Astrocyte (in vitro differentiated cells and primary cell): ENCODE measurements around the gene ZNF24. TPM values are rescaled to one million over a fixed set of nuclear protein-coding genes. Genes with fewer than 3 reads are reported as not detected.

Source experiments
- DNase-seq: peaks from one replicate; pipeline ENCODE4 v3.0.0-alpha.2; 2010; ENCODE audit warnings: low read depth
- FAIRE-seq: peaks from 2 replicates; lab custom pipeline; 2011; peaks lifted over from hg19 to GRCh38; lab: Jason Lieb, UNC
- H2AFZ ChIP-seq: 2 replicates; pipeline ENCODE4 v1.6.0; 2012; ENCODE audit warnings: low read depth, low read length, inconsistent platforms
- H3K27ac ChIP-seq: 2 replicates; pipeline ENCODE4 v1.5.1; 2011; ENCODE audit warnings: low read depth, low read length, inconsistent platforms
- H3K27me3 ChIP-seq: 2 replicates; pipeline ENCODE4 v1.6.0; 2011; ENCODE audit warnings: low read length, inconsistent platforms; ENCODE audit not compliant: insufficient read depth
- H3K36me3 ChIP-seq: 2 replicates; pipeline ENCODE4 v1.5.1; 2011; ENCODE audit warnings: low read length, inconsistent platforms; ENCODE audit not compliant: insufficient read depth
- H3K4me1 ChIP-seq: 2 replicates; pipeline ENCODE4 v1.5.1; 2011; ENCODE audit warnings: low read length, inconsistent platforms; ENCODE audit not compliant: insufficient read depth
- H3K4me2 ChIP-seq: 2 replicates; pipeline ENCODE4 v1.6.0; 2012; ENCODE audit warnings: low read length, inconsistent platforms
- H3K4me3 ChIP-seq: 2 replicates; pipeline ENCODE4 v1.5.1; 2011; ENCODE audit warnings: low read depth, mild to moderate bottlenecking, low read length, inconsistent platforms; ENCODE audit not compliant: insufficient read depth
- H3K79me2 ChIP-seq: 2 replicates; pipeline ENCODE4 v1.6.0; 2012; ENCODE audit warnings: mild to moderate bottlenecking, low read length, inconsistent platforms; ENCODE audit not compliant: insufficient read depth
- H3K9ac ChIP-seq: 2 replicates; pipeline ENCODE4 v1.6.0; 2012; ENCODE audit warnings: mild to moderate bottlenecking, low read length, inconsistent platforms
- H3K9me3 ChIP-seq: 2 replicates; pipeline ENCODE4 v1.5.1; 2012; ENCODE audit warnings: low read depth, mild to moderate bottlenecking, low read length, inconsistent platforms; ENCODE audit not compliant: insufficient read depth
- H4K20me1 ChIP-seq: 2 replicates; pipeline ENCODE4 v1.6.0; 2012; ENCODE audit warnings: low read length, inconsistent platforms; ENCODE audit not compliant: insufficient read depth
- H3K27ac Mint-ChIP-seq: one replicate; pipeline ENCODE4 v1.8.0; 2021; ENCODE audit warnings: mild to moderate bottlenecking, mixed read lengths; ENCODE audit not compliant: unreplicated experiment
- H3K27me3 Mint-ChIP-seq: one replicate; pipeline ENCODE4 v1.8.0; 2021; ENCODE audit warnings: low read depth, mixed read lengths; ENCODE audit not compliant: unreplicated experiment
- H3K36me3 Mint-ChIP-seq: one replicate; pipeline ENCODE4 v1.8.0; 2021; ENCODE audit warnings: low read depth, mixed read lengths; ENCODE audit not compliant: unreplicated experiment
- H3K4me1 Mint-ChIP-seq: one replicate; pipeline ENCODE4 v1.8.0; 2021; ENCODE audit warnings: low read depth, mixed read lengths; ENCODE audit not compliant: unreplicated experiment
- H3K4me3 Mint-ChIP-seq: one replicate; pipeline ENCODE4 v1.8.0; 2021; ENCODE audit warnings: mild to moderate bottlenecking, moderate library complexity, mixed read lengths; ENCODE audit not compliant: unreplicated experiment
- H3K9me3 Mint-ChIP-seq: one replicate; pipeline ENCODE4 v1.8.0; 2021; ENCODE audit warnings: mild to moderate bottlenecking, mixed read lengths; ENCODE audit not compliant: unreplicated experiment
- EZH2 ChIP-seq: IDR thresholded peaks from 2 replicates; pipeline ENCODE4 v1.6.1; 2012; ENCODE audit warnings: mild to moderate bottlenecking, low read length, inconsistent platforms; ENCODE audit not compliant: insufficient read depth
- total RNA-seq: library from RNA; stranded (reverse); gene quantifications from 2 replicates; pipeline ENCODE4 v1.2.1, GENCODE V29; 2021
- TF ChIP-seq, protein P1 (sequence below): IDR thresholded peaks from 2 replicates; pipeline ENCODE4 v1.5.1; 2011; ENCODE audit warnings: low read depth, mild to moderate bottlenecking, inconsistent platforms, low read length, moderate library complexity; ENCODE audit not compliant: insufficient read depth

The ZNF24 gene
- total RNA-seq, 1 donor from 2014 or later, result 55.6 TPM

DNA sequence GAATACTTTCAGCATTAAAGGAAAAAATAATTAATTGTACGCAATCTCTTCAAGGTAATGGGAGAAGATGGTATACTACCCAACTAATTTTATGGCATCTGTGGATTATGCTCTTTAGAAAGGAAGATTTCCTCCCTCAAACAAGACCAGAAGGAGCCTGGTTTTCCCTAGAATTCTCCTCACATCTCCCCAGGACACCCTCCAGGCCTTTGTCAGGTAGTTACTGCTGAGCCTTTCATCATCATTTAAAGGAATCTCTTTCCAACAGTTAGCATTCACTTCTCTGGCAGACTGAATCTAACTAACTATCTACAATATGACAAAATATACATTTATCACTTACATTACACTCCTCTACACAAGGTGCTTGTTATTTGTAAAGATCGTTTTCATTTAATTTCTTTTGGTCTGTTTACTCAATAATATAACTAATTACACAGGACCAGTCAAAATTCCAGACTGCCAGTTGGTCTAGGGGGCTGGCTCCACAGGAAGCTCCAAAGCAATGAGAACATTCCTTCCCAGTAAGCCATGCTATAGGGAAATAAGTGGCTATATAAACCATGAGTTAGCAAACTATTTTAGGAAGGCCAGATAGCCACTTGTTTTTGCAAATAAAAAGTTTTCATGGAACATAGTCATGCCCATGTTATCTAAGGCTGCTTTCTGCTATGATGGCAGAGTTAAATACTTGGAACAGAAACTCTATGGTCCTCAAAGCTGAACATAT lies 19.1 kb downstream of the ZNF24 start:
- Mint-ChIP-seq H3K4me1 (peaks cover 6% of the 10 kb centered on the region), H3K27me3 (no peaks in the 10 kb centered on the region), H3K9me3 (peaks cover 8% of the 10 kb centered on the region), H3K36me3 (no peaks in the 10 kb centered on the region), H3K27ac (peak overlapping the region; percentile 86), H3K4me3 (no peak overlapping the region)
- Histone ChIP-seq H3K36me3 (no peaks in the 10 kb centered on the region), H3K27me3 (no peaks in the 10 kb centered on the region), H3K9ac (no peak overlapping the region), H3K4me2 (no peak overlapping the region), H3K27ac (peak overlapping the region; percentile 41), H3K4me3 (no peak overlapping the region), H3K4me1 (no peaks in the 10 kb centered on the region), H4K20me1 (no peaks in the 10 kb centered on the region), H3K79me2 (no peaks in the 10 kb centered on the region), H3K9me3 (no peaks in the 10 kb centered on the region), H2AFZ (peak overlapping the region; percentile 6)
- no peak for DNase-seq
- TF ChIP-seq EZH2, result no peak
- TF ChIP-seq, protein P1, sequence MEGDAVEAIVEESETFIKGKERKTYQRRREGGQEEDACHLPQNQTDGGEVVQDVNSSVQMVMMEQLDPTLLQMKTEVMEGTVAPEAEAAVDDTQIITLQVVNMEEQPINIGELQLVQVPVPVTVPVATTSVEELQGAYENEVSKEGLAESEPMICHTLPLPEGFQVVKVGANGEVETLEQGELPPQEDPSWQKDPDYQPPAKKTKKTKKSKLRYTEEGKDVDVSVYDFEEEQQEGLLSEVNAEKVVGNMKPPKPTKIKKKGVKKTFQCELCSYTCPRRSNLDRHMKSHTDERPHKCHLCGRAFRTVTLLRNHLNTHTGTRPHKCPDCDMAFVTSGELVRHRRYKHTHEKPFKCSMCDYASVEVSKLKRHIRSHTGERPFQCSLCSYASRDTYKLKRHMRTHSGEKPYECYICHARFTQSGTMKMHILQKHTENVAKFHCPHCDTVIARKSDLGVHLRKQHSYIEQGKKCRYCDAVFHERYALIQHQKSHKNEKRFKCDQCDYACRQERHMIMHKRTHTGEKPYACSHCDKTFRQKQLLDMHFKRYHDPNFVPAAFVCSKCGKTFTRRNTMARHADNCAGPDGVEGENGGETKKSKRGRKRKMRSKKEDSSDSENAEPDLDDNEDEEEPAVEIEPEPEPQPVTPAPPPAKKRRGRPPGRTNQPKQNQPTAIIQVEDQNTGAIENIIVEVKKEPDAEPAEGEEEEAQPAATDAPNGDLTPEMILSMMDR, result no peak
- no peak for FAIRE-seq

DNA sequence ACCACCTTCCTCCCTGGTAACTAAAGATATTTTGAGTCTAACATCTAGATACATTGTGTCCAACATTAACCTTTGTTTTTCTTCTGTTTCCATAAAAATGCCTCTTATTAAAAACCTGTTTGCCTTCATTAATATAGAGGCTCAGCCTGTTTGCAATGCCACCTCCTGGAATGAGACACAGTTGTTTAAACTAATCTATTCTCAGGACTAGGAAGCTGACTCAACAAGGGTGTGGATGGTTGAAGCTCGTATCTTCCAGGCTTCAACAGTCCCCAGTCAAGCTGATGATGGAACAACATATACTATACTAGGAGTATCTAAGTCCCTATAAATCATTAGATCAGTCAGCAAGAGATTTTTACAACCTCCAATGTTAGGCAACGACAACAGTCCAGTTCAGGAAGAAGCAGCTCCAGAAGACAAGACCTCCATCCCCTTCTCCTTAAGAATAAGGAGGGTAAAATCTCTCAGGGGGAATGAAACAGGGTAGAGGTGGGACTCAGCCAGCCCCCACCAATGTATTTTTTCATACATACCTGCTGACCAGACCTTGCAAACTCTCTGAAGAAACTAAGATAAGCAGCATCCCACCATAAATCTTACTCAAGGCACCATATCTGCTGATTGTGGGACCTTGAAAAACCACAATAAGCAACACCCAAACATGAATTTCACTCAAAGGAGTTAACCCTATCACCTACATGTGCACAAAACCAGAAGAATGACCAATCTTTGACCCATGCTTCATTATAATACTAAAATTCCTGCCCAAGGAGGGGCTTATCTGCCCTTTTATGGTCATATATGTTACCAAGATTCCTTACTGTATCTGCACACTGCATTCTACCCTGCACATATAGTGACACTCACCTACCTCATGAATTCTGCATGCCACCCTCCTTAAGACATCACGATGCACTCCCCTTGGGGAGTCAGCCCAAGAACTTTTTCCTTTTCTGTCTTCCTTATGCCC lies 21.4 kb downstream of the ZNF24 start:
- H3K4me1 ChIP-seq, result no peaks in the 10 kb centered on the region
- H3K27me3 ChIP-seq, result no peaks in the 10 kb centered on the region
- H4K20me1 ChIP-seq, result no peaks in the 10 kb centered on the region
- H2AFZ ChIP-seq, result no peak overlapping the region
- no peaks in the 10 kb centered on the region for H3K9me3 ChIP-seq
- DNase-seq (no peak), FAIRE-seq (no peak)
- H3K4me1 Mint-ChIP-seq, result peaks cover 6% of the 10 kb centered on the region
- no peak overlapping the region for H3K4me3 Mint-ChIP-seq
- H3K79me2 ChIP-seq, result no peaks in the 10 kb centered on the region
- H3K27ac Mint-ChIP-seq, result peak overlapping the region; percentile 3
- TF ChIP-seq EZH2, result no peak
- TF ChIP-seq, protein P1, result no peak
- no peak overlapping the region for H3K27ac ChIP-seq
- no peaks in the 10 kb centered on the region for H3K36me3 ChIP-seq
- H3K27me3 Mint-ChIP-seq, result no peaks in the 10 kb centered on the region
- no peak overlapping the region for H3K4me2 ChIP-seq
- peaks cover 5% of the 10 kb centered on the region for H3K9me3 Mint-ChIP-seq
- no peaks in the 10 kb centered on the region for H3K36me3 Mint-ChIP-seq
- no peak overlapping the region for H3K9ac ChIP-seq
- H3K4me3 ChIP-seq, result no peak overlapping the region
